K562 (cell line): ENCODE measurements around the gene PPFIA3. TPM values are rescaled to one million over a fixed set of nuclear protein-coding genes. Genes with fewer than 3 reads are reported as not detected.
A peak's percentile ranks its signal among the peaks of the same experiment; 100 is the strongest.

ENCODE experiments used
- BACH1 ChIP-seq: fragments of 200-800 bp; sonication (Bioruptor generic); IDR thresholded peaks from 2 replicates; pipeline ENCODE4 v1.6.1; 2016; ENCODE audit warnings: missing genetic modification characterization, missing compliant biosample characterization
- COPS2 ChIP-seq: fragments of 450-650 bp; conservative IDR thresholded peaks from 2 replicates; pipeline ENCODE4 v1.6.1; 2016; ENCODE audit warnings: mild to moderate bottlenecking, moderate library complexity
- EP300 ChIP-seq: IDR thresholded peaks from 2 replicates; pipeline ENCODE4 v1.6.1; 2012; ENCODE audit warnings: low read length, improper control_type of control experiment
- FOS ChIP-seq: IDR thresholded peaks from 3 replicates; pipeline ENCODE4 v1.6.1; 2011; ENCODE audit not compliant: insufficient read length; ENCODE audit errors: extremely low read depth
- FOXM1 ChIP-seq, 2 experiments: fragments of 450-650 bp in 1 of 2; sonication (generic) in 1 of 2; formaldehyde crosslinking in 1 of 2; IDR thresholded peaks; 2 replicates each; pipeline versions ENCODE4 v1.6.1 to v1.9.0; 2017 to 2022; ENCODE audit warnings: low read depth in 2 of 2, mild to moderate bottlenecking in 2 of 2, missing genetic modification reagents in 1 of 2, moderate library complexity in 1 of 2
- MAFG ChIP-seq: fragments of 450-650 bp; conservative IDR thresholded peaks from 2 replicates; pipeline ENCODE4 v1.6.1; 2016; ENCODE audit warnings: missing genetic modification characterization, missing compliant biosample characterization
- MCM7 ChIP-seq, 2 experiments: fragments of 450-650 bp; IDR thresholded peaks; 2 replicates each; pipeline ENCODE4 v1.6.1; 2016 to 2018
- MTF1 ChIP-seq: fragments of 250-450 bp; sonication (Bioruptor Pico); IDR thresholded peaks from 2 replicates; pipeline ENCODE4 v1.9.0; 2021; ENCODE audit warnings: moderate library complexity, mild to moderate bottlenecking, inconsistent platforms, borderline replicate concordance
- NR2C1 ChIP-seq, 2 experiments: fragments of 450-650 bp; IDR thresholded peaks; 2 replicates each; pipeline ENCODE4 v1.6.1; 2017; ENCODE audit warnings: mild to moderate bottlenecking in 2 of 2, antibody characterized with exemption in 1 of 2, inconsistent platforms in 1 of 2, missing compliant biosample characterization in 1 of 2, missing genetic modification characterization in 1 of 2
- NR2C2 ChIP-seq, 2 experiments: fragments of 200-800 bp in 1 of 2; sonication (Bioruptor generic) in 1 of 2; sonication (generic) in 1 of 2; formaldehyde crosslinking in 1 of 2; IDR thresholded peaks; 2 replicates each; pipeline versions ENCODE4 v1.6.1 to v1.8.0; 2016 to 2022; ENCODE audit warnings: mild to moderate bottlenecking in 1 of 2, missing compliant biosample characterization in 1 of 2, missing genetic modification characterization in 1 of 2, missing genetic modification reagents in 1 of 2
- NRF1 ChIP-seq, 2 experiments: fragments of 450-650 bp; IDR thresholded peaks in 1 of 2; conservative IDR thresholded peaks in 1 of 2; 2 replicates each; pipeline ENCODE4 v1.6.1; 2014; ENCODE audit warnings: mild to moderate bottlenecking in 2 of 2
- PURB ChIP-seq: sonication (generic); formaldehyde crosslinking; IDR thresholded peaks from 2 replicates; pipeline ENCODE4 v1.9.0; 2021; ENCODE audit warnings: low read depth, mild to moderate bottlenecking, missing genetic modification reagents
- SMAD3 ChIP-seq: fragments of 450-650 bp; formaldehyde crosslinking; conservative IDR thresholded peaks from 2 replicates; pipeline ENCODE4 v1.4.0; 2020; ENCODE audit warnings: mild to moderate bottlenecking
- SMAD4 ChIP-seq: fragments of 250-450 bp; sonication (Bioruptor Pico); conservative IDR thresholded peaks from 2 replicates; pipeline ENCODE4 v1.8.0; 2021; ENCODE audit warnings: inconsistent platforms, mild to moderate bottlenecking, moderate library complexity
- TRIM28 ChIP-seq: fragments of 450-650 bp; IDR thresholded peaks from 2 replicates; pipeline ENCODE4 v1.6.1; 2017
- ZNF23 ChIP-seq: fragments of 250-450 bp; sonication (Bioruptor Pico); IDR thresholded peaks from 2 replicates; pipeline ENCODE4 v1.4.0; 2020; ENCODE audit warnings: mild to moderate bottlenecking
- ZSCAN29 ChIP-seq: fragments of 450-650 bp; IDR thresholded peaks from 2 replicates; pipeline ENCODE4 v1.6.1; 2017
- polyA plus RNA-seq, 8 experiments: library from polyadenylated mRNA; depleted of rRNA in 4 of 8; stranded (reverse) in 5 of 8; unstranded in 3 of 8; fragments of >200 nt; fragmentation: Nextera tagmentation in 2 of 8; fragmentation: Illumina TruSeq in 1 of 8; extraction: Ambion mirVana in 2 of 8; extraction: Trizol in 1 of 8; gene quantifications; 2 replicates each; pipeline versions ENCODE4 v1.2.1 to v1.2.3, GENCODE V29; 2011 to 2014; ENCODE audit warnings: inconsistent platforms in 1 of 8, missing spikeins in 1 of 8
- total RNA-seq, 7 experiments: library from RNA; depleted of rRNA in 6 of 7; stranded (reverse); fragments of >200 nt in 6 of 7; fragmentation: Illumina TruSeq in 2 of 7; extraction: Trizol in 2 of 7; gene quantifications; 2 replicates each; pipeline versions ENCODE4 v1.2.1 to v1.2.3, GENCODE V29; 2011 to 2021; ENCODE audit warnings: low replicate concordance in 1 of 7
- TF ChIP-seq, protein P1 (sequence below), 3 experiments: IDR thresholded peaks in 2 of 3; conservative IDR thresholded peaks in 1 of 3; 2 replicates each; pipeline ENCODE4 v1.5.1; 2011 to 2012; ENCODE audit warnings: low read length in 3 of 3, mild to moderate bottlenecking in 3 of 3, control low read depth in 2 of 3, improper control_type of control experiment in 1 of 3, inconsistent platforms in 1 of 3, low read depth in 1 of 3, mixed read lengths in 1 of 3, moderate library complexity in 1 of 3; ENCODE audit not compliant: insufficient read depth in 2 of 3
- TF ChIP-seq, protein P2 (sequence below), 2 experiments: IDR thresholded peaks; 2 replicates each; pipeline ENCODE4 v1.6.1; 2011; ENCODE audit warnings: borderline replicate concordance in 1 of 2, control low read depth in 1 of 2, low read depth in 1 of 2, low read length in 1 of 2, mild to moderate bottlenecking in 1 of 2, mixed read lengths in 1 of 2, moderate library complexity in 1 of 2; ENCODE audit not compliant: insufficient read depth in 1 of 2, insufficient read length in 1 of 2, poor library complexity in 1 of 2, severe bottlenecking in 1 of 2; ENCODE audit errors: extremely low read depth in 1 of 2
- TF ChIP-seq, protein P3 (sequence below): fragments of 450-650 bp; IDR thresholded peaks from 2 replicates; pipeline ENCODE4 v1.6.1; 2017; ENCODE audit warnings: antibody characterized with exemption, mild to moderate bottlenecking

Gene PPFIA3
- total and polyA plus RNA-seq, 9 of the 15 experiments (the other 6 are each of a cell fraction or from before 2014, with no cell fraction given), result 0.10 to 53.0 (median 17.6) TPM

DNA sequence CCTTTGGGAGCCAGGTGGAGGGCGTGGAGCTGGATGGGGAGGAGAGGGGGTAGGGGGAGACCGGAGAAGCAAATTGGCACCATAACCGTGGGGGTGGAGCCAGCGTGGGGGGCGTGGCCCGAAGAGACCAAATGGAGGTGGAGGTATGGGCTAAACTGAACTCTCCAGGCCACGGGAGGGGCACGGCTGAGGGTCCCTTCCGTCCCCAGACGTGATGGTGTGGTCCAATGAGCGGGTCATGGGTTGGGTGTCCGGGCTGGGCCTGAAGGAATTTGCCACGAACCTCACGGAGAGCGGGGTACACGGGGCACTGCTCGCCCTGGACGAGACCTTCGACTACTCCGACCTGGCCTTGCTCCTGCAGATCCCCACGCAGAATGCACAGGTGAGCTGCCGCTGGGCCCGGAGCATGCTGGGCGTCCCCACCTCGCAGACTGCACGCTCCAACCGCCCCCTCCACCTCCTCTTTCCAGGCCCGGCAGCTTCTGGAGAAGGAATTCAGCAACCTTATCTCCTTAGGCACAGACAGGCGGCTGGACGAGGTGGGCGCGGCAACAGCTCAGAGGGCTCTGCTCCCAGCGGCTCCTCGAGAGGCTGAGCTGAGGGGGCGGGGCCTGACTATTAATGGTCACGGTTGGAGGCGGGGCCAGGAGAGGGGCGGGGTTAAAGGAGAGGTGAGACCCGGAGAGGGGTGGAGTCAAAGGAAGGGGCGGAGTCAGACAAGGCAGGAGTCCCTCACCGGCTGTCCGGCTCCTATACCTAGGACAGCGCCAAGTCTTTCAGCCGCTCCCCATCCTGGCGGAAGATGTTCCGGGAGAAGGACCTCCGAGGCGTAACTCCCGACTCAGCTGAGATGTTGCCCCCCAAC is 29.7 kb downstream of the PPFIA3 start (continued):
- TF ChIP-seq, protein P1, sequence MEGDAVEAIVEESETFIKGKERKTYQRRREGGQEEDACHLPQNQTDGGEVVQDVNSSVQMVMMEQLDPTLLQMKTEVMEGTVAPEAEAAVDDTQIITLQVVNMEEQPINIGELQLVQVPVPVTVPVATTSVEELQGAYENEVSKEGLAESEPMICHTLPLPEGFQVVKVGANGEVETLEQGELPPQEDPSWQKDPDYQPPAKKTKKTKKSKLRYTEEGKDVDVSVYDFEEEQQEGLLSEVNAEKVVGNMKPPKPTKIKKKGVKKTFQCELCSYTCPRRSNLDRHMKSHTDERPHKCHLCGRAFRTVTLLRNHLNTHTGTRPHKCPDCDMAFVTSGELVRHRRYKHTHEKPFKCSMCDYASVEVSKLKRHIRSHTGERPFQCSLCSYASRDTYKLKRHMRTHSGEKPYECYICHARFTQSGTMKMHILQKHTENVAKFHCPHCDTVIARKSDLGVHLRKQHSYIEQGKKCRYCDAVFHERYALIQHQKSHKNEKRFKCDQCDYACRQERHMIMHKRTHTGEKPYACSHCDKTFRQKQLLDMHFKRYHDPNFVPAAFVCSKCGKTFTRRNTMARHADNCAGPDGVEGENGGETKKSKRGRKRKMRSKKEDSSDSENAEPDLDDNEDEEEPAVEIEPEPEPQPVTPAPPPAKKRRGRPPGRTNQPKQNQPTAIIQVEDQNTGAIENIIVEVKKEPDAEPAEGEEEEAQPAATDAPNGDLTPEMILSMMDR (IDR thresholded peaks at IDR 0.05 in 2 of 3, conservative IDR thresholded peaks at IDR 0.05 in 1 of 3; ENCODE audit: insufficient read depth in 2 of 3, low read depth in 1 of 3, low read length in 3 of 3), result peak in 1 of 3 experiments; percentile 0; a peak in 1 of 6 replicates
- TF ChIP-seq ZSCAN29 (no peak), SMAD3 (CRISPR knock-in tag) (no peak), SMAD4 (CRISPR knock-in tag) (peak; percentile 65; the same call in 1 of the 2 replicates), NR2C1 (IDR thresholded peaks at IDR 0.05) (no peak), NR2C1 (tag; IDR thresholded peaks at IDR 0.05) (no peak), NR2C2 (CRISPR knock-in tag; IDR thresholded peaks at IDR 0.05) (no peak), NR2C2 (tag; IDR thresholded peaks at IDR 0.05) (no peak), TRIM28 (no peak), MTF1 (CRISPR knock-in tag) (no peak), FOXM1 (IDR thresholded peaks at IDR 0.05; ENCODE audit: low read depth) (no peak), FOXM1 (CRISPR knock-in tag; IDR thresholded peaks at IDR 0.05; ENCODE audit: low read depth) (no peak; the same call in 1 of the 2 replicates), FOS (no peak), NRF1 (conservative IDR thresholded peaks at IDR 0.05 in 1 of 2, IDR thresholded peaks at IDR 0.05 in 1 of 2) (peak; percentile 64 to 75), EP300 (peak; percentile 52), BACH1 (tag) (no peak), MAFG (tag) (no peak), COPS2 (no peak), ZNF23 (no peak), PURB (no peak), MCM7 (IDR thresholded peaks at IDR 0.05) (no peak)
- TF ChIP-seq, protein P2, sequence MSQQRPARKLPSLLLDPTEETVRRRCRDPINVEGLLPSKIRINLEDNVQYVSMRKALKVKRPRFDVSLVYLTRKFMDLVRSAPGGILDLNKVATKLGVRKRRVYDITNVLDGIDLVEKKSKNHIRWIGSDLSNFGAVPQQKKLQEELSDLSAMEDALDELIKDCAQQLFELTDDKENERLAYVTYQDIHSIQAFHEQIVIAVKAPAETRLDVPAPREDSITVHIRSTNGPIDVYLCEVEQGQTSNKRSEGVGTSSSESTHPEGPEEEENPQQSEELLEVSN (IDR thresholded peaks at IDR 0.05; ENCODE audit: borderline replicate concordance in 1 of 2, extremely low read depth in 1 of 2, insufficient read depth in 1 of 2, insufficient read length in 1 of 2, low read depth in 1 of 2, low read length in 1 of 2, poor library complexity in 1 of 2, severe bottlenecking in 1 of 2), result peak; percentile 21 to 37
- TF ChIP-seq, protein P3, sequence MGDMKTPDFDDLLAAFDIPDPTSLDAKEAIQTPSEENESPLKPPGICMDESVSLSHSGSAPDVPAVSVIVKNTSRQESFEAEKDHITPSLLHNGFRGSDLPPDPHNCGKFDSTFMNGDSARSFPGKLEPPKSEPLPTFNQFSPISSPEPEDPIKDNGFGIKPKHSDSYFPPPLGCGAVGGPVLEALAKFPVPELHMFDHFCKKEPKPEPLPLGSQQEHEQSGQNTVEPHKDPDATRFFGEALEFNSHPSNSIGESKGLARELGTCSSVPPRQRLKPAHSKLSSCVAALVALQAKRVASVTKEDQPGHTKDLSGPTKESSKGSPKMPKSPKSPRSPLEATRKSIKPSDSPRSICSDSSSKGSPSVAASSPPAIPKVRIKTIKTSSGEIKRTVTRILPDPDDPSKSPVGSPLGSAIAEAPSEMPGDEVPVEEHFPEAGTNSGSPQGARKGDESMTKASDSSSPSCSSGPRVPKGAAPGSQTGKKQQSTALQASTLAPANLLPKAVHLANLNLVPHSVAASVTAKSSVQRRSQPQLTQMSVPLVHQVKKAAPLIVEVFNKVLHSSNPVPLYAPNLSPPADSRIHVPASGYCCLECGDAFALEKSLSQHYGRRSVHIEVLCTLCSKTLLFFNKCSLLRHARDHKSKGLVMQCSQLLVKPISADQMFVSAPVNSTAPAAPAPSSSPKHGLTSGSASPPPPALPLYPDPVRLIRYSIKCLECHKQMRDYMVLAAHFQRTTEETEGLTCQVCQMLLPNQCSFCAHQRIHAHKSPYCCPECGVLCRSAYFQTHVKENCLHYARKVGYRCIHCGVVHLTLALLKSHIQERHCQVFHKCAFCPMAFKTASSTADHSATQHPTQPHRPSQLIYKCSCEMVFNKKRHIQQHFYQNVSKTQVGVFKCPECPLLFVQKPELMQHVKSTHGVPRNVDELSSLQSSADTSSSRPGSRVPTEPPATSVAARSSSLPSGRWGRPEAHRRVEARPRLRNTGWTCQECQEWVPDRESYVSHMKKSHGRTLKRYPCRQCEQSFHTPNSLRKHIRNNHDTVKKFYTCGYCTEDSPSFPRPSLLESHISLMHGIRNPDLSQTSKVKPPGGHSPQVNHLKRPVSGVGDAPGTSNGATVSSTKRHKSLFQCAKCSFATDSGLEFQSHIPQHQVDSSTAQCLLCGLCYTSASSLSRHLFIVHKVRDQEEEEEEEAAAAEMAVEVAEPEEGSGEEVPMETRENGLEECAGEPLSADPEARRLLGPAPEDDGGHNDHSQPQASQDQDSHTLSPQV, result no peak
